ENCODE results near the gene PHF13. TPM values are rescaled to one million over a fixed set of nuclear protein-coding genes. Genes with fewer than 3 reads are reported as not detected.

The PHF13 gene
- total and polyA plus RNA-seq, 9 of the 15 experiments (the other 6 are each of a cell fraction or from before 2014, with no cell fraction given): 1.8 to 36.1 (median 11.7) TPM

- TF ChIP-seq, protein P1, sequence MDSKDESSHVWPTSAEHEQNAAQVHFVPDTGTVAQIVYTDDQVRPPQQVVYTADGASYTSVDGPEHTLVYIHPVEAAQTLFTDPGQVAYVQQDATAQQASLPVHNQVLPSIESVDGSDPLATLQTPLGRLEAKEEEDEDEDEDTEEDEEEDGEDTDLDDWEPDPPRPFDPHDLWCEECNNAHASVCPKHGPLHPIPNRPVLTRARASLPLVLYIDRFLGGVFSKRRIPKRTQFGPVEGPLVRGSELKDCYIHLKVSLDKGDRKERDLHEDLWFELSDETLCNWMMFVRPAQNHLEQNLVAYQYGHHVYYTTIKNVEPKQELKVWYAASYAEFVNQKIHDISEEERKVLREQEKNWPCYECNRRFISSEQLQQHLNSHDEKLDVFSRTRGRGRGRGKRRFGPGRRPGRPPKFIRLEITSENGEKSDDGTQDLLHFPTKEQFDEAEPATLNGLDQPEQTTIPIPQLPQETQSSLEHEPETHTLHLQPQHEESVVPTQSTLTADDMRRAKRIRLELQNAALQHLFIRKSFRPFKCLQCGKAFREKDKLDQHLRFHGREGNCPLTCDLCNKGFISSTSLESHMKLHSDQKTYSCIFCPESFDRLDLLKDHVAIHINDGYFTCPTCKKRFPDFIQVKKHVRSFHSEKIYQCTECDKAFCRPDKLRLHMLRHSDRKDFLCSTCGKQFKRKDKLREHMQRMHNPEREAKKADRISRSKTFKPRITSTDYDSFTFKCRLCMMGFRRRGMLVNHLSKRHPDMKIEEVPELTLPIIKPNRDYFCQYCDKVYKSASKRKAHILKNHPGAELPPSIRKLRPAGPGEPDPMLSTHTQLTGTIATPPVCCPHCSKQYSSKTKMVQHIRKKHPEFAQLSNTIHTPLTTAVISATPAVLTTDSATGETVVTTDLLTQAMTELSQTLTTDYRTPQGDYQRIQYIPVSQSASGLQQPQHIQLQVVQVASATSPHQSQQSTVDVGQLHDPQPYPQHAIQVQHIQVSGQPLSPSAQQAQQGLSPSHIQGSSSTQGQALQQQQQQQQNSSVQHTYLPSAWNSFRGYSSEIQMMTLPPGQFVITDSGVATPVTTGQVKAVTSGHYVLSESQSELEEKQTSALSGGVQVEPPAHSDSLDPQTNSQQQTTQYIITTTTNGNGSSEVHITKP (IDR thresholded peaks at IDR 0.05; ENCODE audit: partially characterized antibody): no peak
- TF ChIP-seq ESRRA (IDR thresholded peaks at IDR 0.05; ENCODE audit: borderline replicate concordance, low read depth) (no peak), LARP7 (IDR thresholded peaks at IDR 0.05) (no peak), TRIM24 (IDR thresholded peaks at IDR 0.05) (no peak), FOXK2 (conservative IDR thresholded peaks at IDR 0.05 in 1 of 2, IDR thresholded peaks at IDR 0.05 in 1 of 2; ENCODE audit: low read depth in 2 of 2) (no peak), FOXA3 (CRISPR knock-in tag; conservative IDR thresholded peaks at IDR 0.05 in 1 of 2, IDR thresholded peaks at IDR 0.05 in 1 of 2) (0 out of 4 replicates have a peak, but pooled peaks of 1 of the 2 experiments have one; percentile 28), CREB3L1 (IDR thresholded peaks at IDR 0.05; ENCODE audit: borderline replicate concordance, low read depth) (no peak), RAD21 (CRISPR knock-in tag; conservative IDR thresholded peaks at IDR 0.05 in 1 of 2, IDR thresholded peaks at IDR 0.05 in 1 of 2) (no peak), HEY1 (CRISPR knock-in tag; IDR thresholded peaks at IDR 0.05; ENCODE audit: borderline replicate concordance) (no peak), ZBTB9 (CRISPR knock-in tag; IDR thresholded peaks at IDR 0.05) (no peak), NCOA4 (IDR thresholded peaks at IDR 0.05; ENCODE audit: partially characterized antibody) (no peak), MYNN (IDR thresholded peaks at IDR 0.05) (peak; percentile 35; the same call in 1 of the 2 replicates), MYNN (CRISPR knock-in tag; IDR thresholded peaks at IDR 0.05) (no peak), OTX1 (CRISPR knock-in tag; IDR thresholded peaks at IDR 0.05) (no peak), NKRF (IDR thresholded peaks at IDR 0.05; ENCODE audit: borderline replicate concordance) (no peak), RAD51 (IDR thresholded peaks at IDR 0.05; ENCODE audit: borderline replicate concordance, low read depth) (no peak)
- TF ChIP-seq, protein P2, sequence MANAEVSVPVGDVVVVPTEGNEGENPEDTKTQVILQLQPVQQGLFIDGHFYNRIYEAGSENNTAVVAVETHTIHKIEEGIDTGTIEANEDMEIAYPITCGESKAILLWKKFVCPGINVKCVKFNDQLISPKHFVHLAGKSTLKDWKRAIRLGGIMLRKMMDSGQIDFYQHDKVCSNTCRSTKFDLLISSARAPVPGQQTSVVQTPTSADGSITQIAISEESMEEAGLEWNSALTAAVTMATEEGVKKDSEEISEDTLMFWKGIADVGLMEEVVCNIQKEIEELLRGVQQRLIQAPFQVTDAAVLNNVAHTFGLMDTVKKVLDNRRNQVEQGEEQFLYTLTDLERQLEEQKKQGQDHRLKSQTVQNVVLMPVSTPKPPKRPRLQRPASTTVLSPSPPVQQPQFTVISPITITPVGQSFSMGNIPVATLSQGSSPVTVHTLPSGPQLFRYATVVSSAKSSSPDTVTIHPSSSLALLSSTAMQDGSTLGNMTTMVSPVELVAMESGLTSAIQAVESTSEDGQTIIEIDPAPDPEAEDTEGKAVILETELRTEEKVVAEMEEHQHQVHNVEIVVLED (CRISPR knock-in tag; IDR thresholded peaks at IDR 0.05): no peak
Measured at GRCh38 chr1:6592865-6593593, 20.5 kb upstream of the PHF13 start (continued).

All from K562 (cell line).